NT2/D1 (cell line): ENCODE data around the gene TCL1A.
"Not testable (repeated sequence)": the region's sequence is repeated elsewhere in the genome, so short reads cannot be mapped to it uniquely, and the experiment has no call there.

Experiments
- DNase-seq: peaks from one replicate; pipeline ENCODE4 v3.0.0-alpha.2; 2011; ENCODE audit warnings: low read depth, low spot score
- H3K27me3 ChIP-seq: 2 replicates; pipeline ENCODE4 v1.6.0; 2011; ENCODE audit warnings: mild to moderate bottlenecking; ENCODE audit not compliant: insufficient read length, insufficient read depth
- H3K36me3 ChIP-seq: 2 replicates; pipeline ENCODE4 v1.6.1; 2011; ENCODE audit warnings: mild to moderate bottlenecking, low read length, mixed read lengths; ENCODE audit not compliant: insufficient read depth, insufficient read length
- H3K4me1 ChIP-seq: 2 replicates; pipeline ENCODE4 v1.5.1; 2011; ENCODE audit not compliant: insufficient read depth, insufficient read length
- H3K4me3 ChIP-seq: 2 replicates; pipeline ENCODE4 v1.5.1; 2011; ENCODE audit warnings: low read depth; ENCODE audit not compliant: insufficient read length
- H3K9ac ChIP-seq: 2 replicates; pipeline ENCODE4 v1.6.0; 2011; ENCODE audit warnings: low read depth; ENCODE audit not compliant: insufficient read length
- H3K9me3 ChIP-seq: 2 replicates; pipeline ENCODE4 v1.5.1; 2011; ENCODE audit warnings: mild to moderate bottlenecking, low read length; ENCODE audit not compliant: insufficient read depth
- SUZ12 ChIP-seq: IDR thresholded peaks from 2 replicates; pipeline ENCODE4 v1.6.1; 2011; ENCODE audit not compliant: insufficient read length, insufficient read depth; ENCODE audit errors: extremely low read depth
- YY1 ChIP-seq: IDR thresholded peaks from 2 replicates; pipeline ENCODE4 v1.6.1; 2011; ENCODE audit not compliant: insufficient read length, insufficient read depth
- ZNF274 ChIP-seq: IDR thresholded peaks from 2 replicates; pipeline ENCODE4 v1.6.1; 2011; ENCODE audit warnings: mild to moderate bottlenecking, low read depth, low read length

Gene TCL1A

GRCh38 chr14:95741781-95742180 is 27.9 kb upstream of the TCL1A start:
- H3K36me3 ChIP-seq: no peaks in the 10 kb centered on the region
- TF ChIP-seq ZNF274: no peak
- TF ChIP-seq YY1: no peak
- TF ChIP-seq SUZ12: no peak
- DNase-seq: no peak
- H3K9ac ChIP-seq: no peak overlapping the region
- H3K27me3 ChIP-seq: no peaks in the 10 kb centered on the region
- no peaks in the 10 kb centered on the region for H3K9me3 ChIP-seq
- no peak overlapping the region for H3K4me3 ChIP-seq
- no peaks in the 10 kb centered on the region for H3K4me1 ChIP-seq

DNA sequence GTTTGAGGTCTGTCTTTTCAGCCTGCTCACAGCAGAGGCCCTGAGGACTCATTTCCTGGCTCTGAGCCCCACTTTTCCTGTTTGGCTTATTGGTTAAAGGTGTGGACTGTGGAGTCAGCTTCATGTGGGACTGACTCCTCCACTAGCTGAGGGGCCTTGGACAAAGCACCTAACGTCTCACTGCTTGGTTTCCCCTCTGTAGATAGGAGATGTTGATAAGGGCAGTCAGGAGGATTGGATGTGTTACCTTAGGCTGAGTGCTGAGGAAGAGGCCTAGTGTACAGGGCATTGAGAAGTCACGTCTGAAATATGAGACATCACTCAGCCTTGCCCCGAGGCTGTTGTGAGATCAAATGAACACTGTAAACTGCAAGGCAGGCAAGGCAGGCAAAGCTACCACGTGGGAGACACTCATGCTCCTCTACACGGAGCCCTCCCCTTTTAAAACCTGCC is 27.1 kb upstream of the TCL1A start:
- no peak for DNase-seq
- TF ChIP-seq SUZ12 (no peak), ZNF274 (no peak), YY1 (no peak)
- H3K27me3 ChIP-seq: no peaks in the 10 kb centered on the region
- H3K9ac ChIP-seq: no peak overlapping the region
- no peak overlapping the region for H3K4me3 ChIP-seq
- H3K36me3 ChIP-seq: no peaks in the 10 kb centered on the region
- H3K4me1 ChIP-seq: no peaks in the 10 kb centered on the region
- no peaks in the 10 kb centered on the region for H3K9me3 ChIP-seq

GRCh38 chr14:95739356-95739755 is 25.4 kb upstream of the TCL1A start:
- TF ChIP-seq YY1 (no peak), SUZ12 (no peak), ZNF274 (no peak)
- DNase-seq: no peak
- no peak overlapping the region for H3K4me3 ChIP-seq
- H3K4me1 ChIP-seq: no peaks in the 10 kb centered on the region
- H3K36me3 ChIP-seq: no peaks in the 10 kb centered on the region
- H3K9me3 ChIP-seq: no peaks in the 10 kb centered on the region
- H3K9ac ChIP-seq: no peak overlapping the region
- H3K27me3 ChIP-seq: no peaks in the 10 kb centered on the region

DNA sequence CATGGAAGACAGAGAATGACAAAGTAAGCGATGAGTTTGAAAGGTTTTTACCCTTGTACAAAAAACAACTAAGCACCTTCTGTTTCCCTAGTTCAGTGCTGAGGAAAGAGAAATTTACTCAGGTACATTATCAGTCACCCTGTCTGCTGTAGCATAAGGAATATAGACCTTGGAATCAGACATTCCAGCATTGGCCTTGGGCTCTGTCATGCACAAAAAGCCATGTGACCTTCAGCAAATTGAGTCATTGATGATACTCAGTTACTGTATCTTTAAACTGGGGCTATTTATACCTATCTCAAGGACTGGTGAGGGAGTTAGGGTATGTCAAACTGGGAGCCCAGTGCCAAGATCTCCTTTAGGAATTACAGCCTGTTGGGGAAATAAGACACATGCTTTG is 19.3 kb upstream of the TCL1A start:
- Histone ChIP-seq H3K4me1 (no peaks in the 10 kb centered on the region), H3K9me3 (peaks cover 18% of the 10 kb centered on the region), H3K9ac (no peak overlapping the region), H3K36me3 (no peaks in the 10 kb centered on the region), H3K4me3 (no peak overlapping the region), H3K27me3 (no peaks in the 10 kb centered on the region)
- no peak for TF ChIP-seq SUZ12
- no peak for TF ChIP-seq YY1
- no peak for TF ChIP-seq ZNF274
- no peak for DNase-seq

- no peak overlapping the region for H3K4me3 ChIP-seq
- H3K9ac ChIP-seq: no peak overlapping the region
- no peaks in the 10 kb centered on the region for H3K4me1 ChIP-seq
- H3K27me3 ChIP-seq: no peaks in the 10 kb centered on the region
- no peaks in the 10 kb centered on the region for H3K36me3 ChIP-seq
- no peak for DNase-seq
- peaks cover 18% of the 10 kb centered on the region for H3K9me3 ChIP-seq
- TF ChIP-seq ZNF274 (no peak), YY1 (no peak), SUZ12 (no peak)
These were observed 16.2 kb upstream of the TCL1A start for GRCh38 chr14:95730126-95730525.

DNA sequence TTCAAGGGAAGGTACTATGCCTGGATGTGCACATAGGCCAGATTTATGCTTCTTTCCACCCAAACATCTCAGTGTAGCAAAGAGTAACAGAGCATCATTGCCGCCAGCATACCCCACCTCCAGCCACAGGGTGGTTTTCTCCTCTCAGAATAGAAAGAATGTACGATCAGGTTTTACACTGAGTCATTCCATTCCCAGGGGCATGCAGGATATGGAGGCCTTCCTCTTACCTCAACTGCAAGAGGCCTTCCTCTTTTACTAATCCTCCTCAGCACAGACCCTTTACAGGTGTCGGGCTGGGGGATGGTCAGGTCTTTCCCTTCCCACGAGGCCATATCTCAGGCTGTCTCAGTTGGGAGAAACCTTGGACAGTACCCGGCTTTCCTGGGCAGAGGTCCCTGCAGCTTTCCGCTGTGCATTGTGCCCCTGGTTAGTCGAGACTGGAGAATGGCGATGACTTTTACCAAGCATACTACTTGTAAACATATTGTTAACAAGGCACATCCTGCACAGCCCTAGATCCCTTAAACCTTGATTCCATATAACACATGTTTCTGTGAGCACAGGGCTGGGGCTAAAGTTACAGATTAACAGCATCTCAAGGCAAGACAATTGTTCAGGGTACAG is 15.6 kb upstream of the TCL1A start:
- H3K27me3 ChIP-seq, H3K4me1 ChIP-seq, H3K9ac ChIP-seq, H3K36me3 ChIP-seq, DNase-seq, H3K4me3 ChIP-seq: not testable (repeated sequence)
- H3K9me3 ChIP-seq: peaks cover 18% of the 10 kb centered on the region

DNA sequence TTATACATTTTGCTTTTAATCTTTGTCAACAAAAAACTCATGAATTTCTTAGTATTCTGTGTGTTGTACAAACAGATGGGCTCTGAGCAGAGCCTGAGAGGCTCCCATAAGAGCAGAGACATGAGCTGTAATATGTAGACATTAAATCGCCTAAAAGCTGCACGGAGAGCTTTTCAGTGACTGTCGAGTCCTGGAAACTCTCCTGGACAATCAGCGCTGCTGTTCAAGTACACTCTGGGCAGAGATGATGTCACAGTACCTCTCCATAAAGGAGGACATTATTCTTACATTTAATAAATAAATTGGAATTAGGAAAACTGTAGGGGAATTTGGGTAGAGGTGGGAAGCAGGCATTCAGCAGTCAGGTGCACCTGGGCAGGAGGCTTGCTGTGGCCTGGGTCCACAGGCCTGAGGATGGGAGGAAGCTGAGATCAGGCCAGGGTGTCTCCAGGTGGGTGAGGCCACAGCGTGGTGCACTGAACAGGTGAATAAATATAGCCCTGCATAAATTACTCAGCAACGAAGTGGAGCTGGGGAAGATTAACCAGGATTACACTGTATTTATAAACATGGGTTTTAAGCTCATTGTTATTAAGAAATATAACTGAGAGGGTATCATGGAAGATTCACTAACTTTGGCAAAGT is 13.3 kb upstream of the TCL1A start:
- Histone ChIP-seq H3K4me3 (no peak overlapping the region), H3K9me3 (peaks cover 18% of the 10 kb centered on the region)
- TF ChIP-seq YY1 (no peak), ZNF274 (no peak), SUZ12 (no peak)

More for the DNA sequence above, 13.3 kb upstream of the TCL1A start:
- Histone ChIP-seq H3K9ac (no peak overlapping the region), H3K4me1 (no peaks in the 10 kb centered on the region), H3K27me3 (no peaks in the 10 kb centered on the region), H3K36me3 (no peaks in the 10 kb centered on the region)
- DNase-seq: no peak
